IMR-90 (cell line): ENCODE data around the gene TPP2. TPM values are rescaled to one million over a fixed set of nuclear protein-coding genes. Genes with fewer than 3 reads are reported as not detected.

Experiments
- ATAC-seq: fragments of 200-7000 bp; cut with Tn5 transposase; 2 replicates; pipeline ENCODE4 v1.9.1; 2020; ENCODE audit warnings: low read depth, mild to moderate bottlenecking, moderate library complexity
- BruUV-seq: library from RNA; stranded (reverse); fragments of 400-500 nt; replicated peaks from 2 replicates; lab custom pipeline; 2021; lab: Mats Ljungman, UMichigan
- CTCF ChIA-PET: fragments of 300-600 bp; formaldehyde crosslinking; extraction: SDS; loops from one replicate; lab custom pipeline; 2021; ENCODE audit warnings: antibody characterized with exemption; lab: Yijun Ruan, JAX
- POLR2A ChIA-PET: fragments of 300-600 bp; sonication (Branson Sonifier 250); formaldehyde crosslinking; loops from one replicate; lab custom pipeline; 2022; ENCODE audit warnings: antibody characterized with exemption; ENCODE audit not compliant: unreplicated experiment; lab: Charles Lee
- DNase-seq: peaks from one replicate; pipeline ENCODE4 v3.0.0; 2013
- H2AFZ ChIP-seq: replicated peaks from 2 replicates; pipeline ENCODE3; 2013; ENCODE audit warnings: low read length, mild to moderate bottlenecking; ENCODE audit not compliant: poor library complexity
- H2AK5ac ChIP-seq: 2 replicates; pipeline ENCODE4 v1.6.1; 2013; ENCODE audit warnings: low read depth, low read length, inconsistent platforms
- H2AK9ac ChIP-seq: replicated peaks from 2 replicates; pipeline ENCODE3; 2013; ENCODE audit warnings: mild to moderate bottlenecking, low read depth, low read length, moderate library complexity; ENCODE audit not compliant: poor library complexity
- H2BK120ac ChIP-seq: 2 replicates; pipeline ENCODE4 v1.6.1; 2013; ENCODE audit warnings: low read depth, low read length, inconsistent platforms
- H2BK15ac ChIP-seq: 3 replicates; pipeline ENCODE4 v1.6.1; 2013; ENCODE audit warnings: low read depth, low read length, inconsistent platforms
- H2BK20ac ChIP-seq: 2 replicates; pipeline ENCODE4 v1.6.1; 2013; ENCODE audit warnings: low read depth, mild to moderate bottlenecking, inconsistent platforms, low read length, moderate library complexity
- H2BK5ac ChIP-seq: 2 replicates; pipeline ENCODE4 v1.6.1; 2013; ENCODE audit warnings: mild to moderate bottlenecking, low read depth, low read length, inconsistent platforms; ENCODE audit not compliant: poor library complexity, severe bottlenecking
- H3K14ac ChIP-seq: replicated peaks from 2 replicates; pipeline ENCODE4 v1.6.1; 2013; ENCODE audit warnings: low read depth, low read length, inconsistent platforms
- H3K18ac ChIP-seq: 2 replicates; pipeline ENCODE4 v1.6.1; 2013; ENCODE audit warnings: low read depth, low read length, control low read depth
- H3K23ac ChIP-seq: 2 replicates; pipeline ENCODE4 v1.6.1; 2013; ENCODE audit warnings: low read depth, low read length, inconsistent platforms
- H3K27ac ChIP-seq: 2 replicates; pipeline ENCODE4 v1.5.1; 2013; ENCODE audit warnings: mild to moderate bottlenecking, control low read depth, low read length; ENCODE audit not compliant: insufficient read depth
- H3K27me3 ChIP-seq: 2 replicates; pipeline ENCODE4 v1.6.1; 2013; ENCODE audit warnings: low read length; ENCODE audit not compliant: control insufficient read depth, insufficient read depth
- H3K36me3 ChIP-seq: 2 replicates; pipeline ENCODE4 v1.6.1; 2013; ENCODE audit warnings: low read length, mixed read lengths; ENCODE audit not compliant: control insufficient read depth, insufficient read depth
- H3K4ac ChIP-seq: 2 replicates; pipeline ENCODE4 v1.6.1; 2013; ENCODE audit warnings: low read depth, low read length, inconsistent platforms
- H3K4me1 ChIP-seq: 2 replicates; pipeline ENCODE4 v1.6.1; 2013; ENCODE audit warnings: low read length, mixed read lengths; ENCODE audit not compliant: control insufficient read depth, insufficient read depth
- H3K4me2 ChIP-seq: 2 replicates; pipeline ENCODE4 v1.6.1; 2013; ENCODE audit warnings: low read depth, mild to moderate bottlenecking, control low read depth, low read length, moderate library complexity
- H3K4me3 ChIP-seq: 2 replicates; pipeline ENCODE4 v1.5.1; 2013; ENCODE audit warnings: low read depth, mild to moderate bottlenecking, control low read depth, low read length, moderate library complexity; ENCODE audit not compliant: insufficient read depth
- H3K56ac ChIP-seq: 2 replicates; pipeline ENCODE4 v1.6.1; 2013; ENCODE audit warnings: low read length, inconsistent platforms; ENCODE audit not compliant: insufficient read depth; ENCODE audit errors: extremely low read depth
- H3K79me1 ChIP-seq, 2 experiments: 2 replicates each; pipeline ENCODE4 v1.6.1; 2013; ENCODE audit warnings: low read length in 2 of 2, inconsistent platforms in 1 of 2, low read depth in 1 of 2
- H3K9ac ChIP-seq: 2 replicates; pipeline ENCODE4 v1.6.1; 2013; ENCODE audit warnings: low read depth, low read length, control low read depth
- H3K9me1 ChIP-seq: 2 replicates; pipeline ENCODE4 v1.6.1; 2013; ENCODE audit warnings: low read length, inconsistent platforms; ENCODE audit not compliant: insufficient read depth
- H3K9me3 ChIP-seq: 2 replicates; pipeline ENCODE4 v1.6.1; 2013; ENCODE audit warnings: low read length; ENCODE audit not compliant: control insufficient read depth, insufficient read depth
- H4K20me1 ChIP-seq: 2 replicates; pipeline ENCODE4 v1.6.1; 2013; ENCODE audit warnings: low read length, inconsistent platforms; ENCODE audit not compliant: insufficient read depth
- H4K5ac ChIP-seq: 2 replicates; pipeline ENCODE4 v1.6.1; 2013; ENCODE audit warnings: mild to moderate bottlenecking, low read depth, low read length, control low read depth
- H4K8ac ChIP-seq, 2 experiments: 2 replicates each; pipeline ENCODE4 v1.6.1; 2013; ENCODE audit warnings: low read depth in 2 of 2, low read length in 2 of 2, control low read depth in 1 of 2, inconsistent platforms in 1 of 2
- H4K91ac ChIP-seq: 2 replicates; pipeline ENCODE4 v1.6.1; 2013; ENCODE audit warnings: low read depth, low read length, inconsistent platforms; ENCODE audit not compliant: insufficient read depth
- BHLHE40 ChIP-seq: fragments of 150-350 bp; IDR thresholded peaks from 2 replicates; pipeline ENCODE4 v1.6.1; 2016; ENCODE audit warnings: mild to moderate bottlenecking, low read depth, low read length
- CEBPB ChIP-seq: IDR thresholded peaks from 2 replicates; pipeline ENCODE4 v1.6.1; 2012; ENCODE audit warnings: low read depth, low read length, improper control_type of control experiment
- FOS ChIP-seq: fragments of 150-350 bp; IDR thresholded peaks from 2 replicates; pipeline ENCODE4 v1.6.1; 2016; ENCODE audit warnings: low read depth, low read length
- MAFK ChIP-seq: IDR thresholded peaks from 2 replicates; pipeline ENCODE4 v1.6.1; 2012; ENCODE audit warnings: low read depth, low read length, improper control_type of control experiment
- MAZ ChIP-seq: IDR thresholded peaks from 2 replicates; pipeline ENCODE4 v1.6.1; 2012; ENCODE audit warnings: low read depth, mild to moderate bottlenecking, low read length, improper control_type of control experiment, moderate library complexity, borderline replicate concordance
- NFE2L2 ChIP-seq: fragments of 150-350 bp; IDR thresholded peaks from 2 replicates; pipeline ENCODE4 v1.6.1; 2016; ENCODE audit warnings: low read depth, mild to moderate bottlenecking, low read length
- POLR2A ChIP-seq: IDR thresholded peaks from 2 replicates; pipeline ENCODE4 v1.6.1; 2012; ENCODE audit warnings: mild to moderate bottlenecking, low read depth, low read length
- RFX5 ChIP-seq: IDR thresholded peaks from 2 replicates; pipeline ENCODE4 v1.8.0; 2012; ENCODE audit warnings: low read depth, mild to moderate bottlenecking, low read length, moderate library complexity
- USF2 ChIP-seq: fragments of 150-350 bp; IDR thresholded peaks from 2 replicates; pipeline ENCODE4 v1.6.1; 2017; ENCODE audit warnings: mild to moderate bottlenecking, antibody characterized with exemption, low read length, low read depth
- WGBS, 2 experiments: methylation state at CpG; one replicate each; pipeline versions ENCODE4 v1.1.5 to v1.1.7; 2013; ENCODE audit warnings: missing lambda C conversion rate in 2 of 2; ENCODE audit not compliant: insufficient read length in 1 of 2; ENCODE audit errors: extremely low coverage in 2 of 2; 5-methylcytosine and 5-hydroxymethylcytosine counted together
- dilution Hi-C: fragments of 300-500 bp; cut with HindIII; formaldehyde crosslinking; loops from one replicate; pipeline ENCODE4 v1.14.3; 2018; ENCODE audit warnings: low sequenced_read_pairs; ENCODE audit not compliant: unreplicated experiment
- in situ Hi-C: fragments of 300-500 bp; cut with MboI; formaldehyde crosslinking; loops from 3 replicates; pipeline ENCODE4 v1.14.3; 2019; ENCODE audit warnings: low sequenced_read_pairs, inconsistent platforms, mixed read lengths
- intact Hi-C: fragments of 100-400 bp; cut with micrococcal nuclease; formaldehyde crosslinking; loops from 2 replicates; pipeline ENCODE4 v1.10.0; 2022
- polyA plus RNA-seq, 3 experiments: library from polyadenylated mRNA; depleted of rRNA; stranded (reverse); fragments of >200 nt; gene quantifications; 2 replicates each; pipeline ENCODE4 v1.2.3, GENCODE V29; 2012; ENCODE audit warnings: low replicate concordance in 1 of 3
- total RNA-seq: library from RNA; depleted of rRNA; stranded (reverse); fragments of >200 nt; gene quantifications from 2 replicates; pipeline ENCODE4 v1.2.3, GENCODE V29; 2012

Gene TPP2
- total and polyA plus RNA-seq, 2 of the 4 experiments (the other 2 are of a cell fraction), result 27.6 to 52.9 TPM

- Histone ChIP-seq H3K56ac (no peak overlapping the region), H3K9ac (no peak overlapping the region), H4K91ac (no peak overlapping the region), H2BK15ac (no peak overlapping the region), H3K4me1 (peaks cover 2% of the 10 kb centered on the region; the same call in 1 of the 2 replicates), H3K79me1 (no peaks in the 10 kb centered on the region), H2BK5ac (no peak overlapping the region), H2AK5ac (no peak overlapping the region), H3K4me3 (no peak overlapping the region), H3K4me2 (peak overlapping the region; percentile 83; the same call in 1 of the 2 replicates), H3K4ac (no peak overlapping the region), H3K27ac (no peak overlapping the region), H3K9me1 (no peaks in the 10 kb centered on the region), H2BK120ac (no peak overlapping the region), H3K27me3 (peaks cover 11% of the 10 kb centered on the region), H4K8ac (no peak overlapping the region), H3K18ac (no peak overlapping the region), H4K20me1 (no peaks in the 10 kb centered on the region), H3K23ac (no peak overlapping the region), H4K5ac (no peak overlapping the region), H3K36me3 (no peaks in the 10 kb centered on the region), H2AFZ (no peak overlapping the region), H3K14ac (no peak overlapping the region), H3K9me3 (0 out of 2 replicates have a peak, but pooled peaks cover 3% of the 10 kb centered on the region), H2BK20ac (no peak overlapping the region), H2AK9ac (no peak overlapping the region)
- intact Hi-C loops (loop anchor here (5.0 kb wide), 1 partner anchor 65 kb away; the partner anchor contains the start of gene TEX30), in situ Hi-C loops (no loop called here), dilution Hi-C loops (no loop called here)
- DNase-seq (peak; percentile 94), ATAC-seq (peak; percentile 70)
- no TSS peak for BruUV-seq
- TF ChIP-seq FOS (0 out of 2 replicates have a peak, but pooled peaks have one; percentile 41), MAZ (no peak), USF2 (no peak), BHLHE40 (peak; percentile 78; the same call in 1 of the 2 replicates), MAFK (no peak), POLR2A (no peak), RFX5 (no peak), CEBPB (peak; percentile 33; the same call in 1 of the 2 replicates), NFE2L2 (no peak)
- WGBS, 2 experiments, result 7% methylated on average over 3 of the region's 4 CpGs; no CpG with 5 or more reads in 1 of the 2 experiments
- ChIA-PET CTCF (no interaction called here), POLR2A (interaction anchor here (0.8 kb wide), 1 partner anchor 13 kb away, joined by 3 read pairs; no protein-coding TSS in a partner anchor)
These were observed 110.7 kb downstream of the TPP2 start for GRCh38 chr13:102707467-102707866.
